ENCODE measurements around the gene NBEA. TPM values are rescaled to one million over a fixed set of nuclear protein-coding genes. Genes with fewer than 3 reads are reported as not detected.
"Not testable (repeated sequence)": the region's sequence is repeated elsewhere in the genome, so short reads cannot be mapped to it uniquely, and the experiment has no call there.

NBEA gene
- total RNA-seq, 1 experiment from 2014 or later: 0.54 TPM

- Histone ChIP-seq H3K4me3 (ENCODE audit: low read depth, low read length) (no peak overlapping the region), H3K36me3 (ENCODE audit: control insufficient read depth, insufficient read depth, low read length) (no peaks in the 10 kb centered on the region), H3K9me3 (no peaks in the 10 kb centered on the region), H3K27me3 (replicated peaks; ENCODE audit: control insufficient read depth, insufficient read depth, low read length) (no peaks in the 10 kb centered on the region), H3K4me1 (no peaks in the 10 kb centered on the region)
- no TSS peak for BruUV-seq (replicated peaks)
- ChIA-PET CTCF (no interaction called here), POLR2A (no interaction called here)
- Mint-ChIP-seq H3K9me3 (ENCODE audit: unreplicated experiment) (no peaks in the 10 kb centered on the region), H3K4me1 (ENCODE audit: low read depth, unreplicated experiment) (no peaks in the 10 kb centered on the region), H3K4me3 (ENCODE audit: unreplicated experiment) (no peak overlapping the region), H3K36me3 (ENCODE audit: insufficient read depth, unreplicated experiment) (no peaks in the 10 kb centered on the region), H3K27ac (ENCODE audit: unreplicated experiment) (no peak overlapping the region), H3K27me3 (ENCODE audit: insufficient read depth, unreplicated experiment) (no peaks in the 10 kb centered on the region)
- no peak for DNase-seq
- intact Hi-C loops (cut with micrococcal nuclease; ENCODE audit: unreplicated experiment): no loop called here
- no peak for TF ChIP-seq CTCF (IDR thresholded peaks at IDR 0.05; ENCODE audit: insufficient read depth in 1 of 2, low read depth in 1 of 2, low read length in 1 of 2, severe bottlenecking in 1 of 2, unreplicated experiment in 1 of 2)
Observed at GRCh38 chr13:35093356-35093755, 151.3 kb downstream of the NBEA start.

- POLR2A ChIA-PET; CTCF ChIA-PET; H3K4me1 Mint-ChIP-seq (ENCODE audit: low read depth, unreplicated experiment); H3K4me1 ChIP-seq; intact Hi-C loops (cut with micrococcal nuclease; ENCODE audit: unreplicated experiment); H3K27ac Mint-ChIP-seq (ENCODE audit: unreplicated experiment); H3K27me3 ChIP-seq (replicated peaks; ENCODE audit: control insufficient read depth, insufficient read depth, low read length); H3K27me3 Mint-ChIP-seq (ENCODE audit: insufficient read depth, unreplicated experiment); H3K4me3 Mint-ChIP-seq (ENCODE audit: unreplicated experiment); H3K9me3 ChIP-seq; H3K36me3 ChIP-seq (ENCODE audit: control insufficient read depth, insufficient read depth, low read length); DNase-seq; H3K36me3 Mint-ChIP-seq (ENCODE audit: insufficient read depth, unreplicated experiment); H3K9me3 Mint-ChIP-seq (ENCODE audit: unreplicated experiment); H3K4me3 ChIP-seq (ENCODE audit: low read depth, low read length); BruUV-seq (replicated peaks): not testable (repeated sequence)
Observed at GRCh38 chr13:35106771-35107170, 164.7 kb downstream of the NBEA start.

GRCh38 chr13:35107535-35107934, 165.5 kb downstream of the NBEA start:
- Histone ChIP-seq H3K27me3 (replicated peaks; ENCODE audit: control insufficient read depth, insufficient read depth, low read length) (no peaks in the 10 kb centered on the region), H3K4me3 (ENCODE audit: low read depth, low read length) (no peak overlapping the region), H3K9me3 (no peaks in the 10 kb centered on the region), H3K36me3 (ENCODE audit: control insufficient read depth, insufficient read depth, low read length) (no peaks in the 10 kb centered on the region), H3K4me1 (no peaks in the 10 kb centered on the region)
- ChIA-PET POLR2A (no interaction called here), CTCF (no interaction called here)
- H3K27me3 Mint-ChIP-seq (ENCODE audit: insufficient read depth, unreplicated experiment): peaks cover 3% of the 10 kb centered on the region
- no peak overlapping the region for H3K27ac Mint-ChIP-seq (ENCODE audit: unreplicated experiment)
- H3K4me3 Mint-ChIP-seq (ENCODE audit: unreplicated experiment): no peak overlapping the region
- no peaks in the 10 kb centered on the region for H3K9me3 Mint-ChIP-seq (ENCODE audit: unreplicated experiment)
- no peak for DNase-seq
- intact Hi-C loops (cut with micrococcal nuclease; ENCODE audit: unreplicated experiment): no loop called here
- no peaks in the 10 kb centered on the region for H3K4me1 Mint-ChIP-seq (ENCODE audit: low read depth, unreplicated experiment)
- no TSS peak for BruUV-seq (replicated peaks)
- no peaks in the 10 kb centered on the region for H3K36me3 Mint-ChIP-seq (ENCODE audit: insufficient read depth, unreplicated experiment)
- no peak for TF ChIP-seq CTCF (IDR thresholded peaks at IDR 0.05; ENCODE audit: insufficient read depth in 1 of 2, low read depth in 1 of 2, low read length in 1 of 2, severe bottlenecking in 1 of 2, unreplicated experiment in 1 of 2)

GRCh38 chr13:35113612-35114011, 171.5 kb downstream of the NBEA start:
- H3K4me3 Mint-ChIP-seq (ENCODE audit: unreplicated experiment); H3K4me3 ChIP-seq (ENCODE audit: low read depth, low read length); H3K4me1 ChIP-seq; DNase-seq; H3K4me1 Mint-ChIP-seq (ENCODE audit: low read depth, unreplicated experiment); H3K9me3 ChIP-seq; CTCF ChIA-PET; H3K9me3 Mint-ChIP-seq (ENCODE audit: unreplicated experiment); BruUV-seq (replicated peaks); H3K27me3 ChIP-seq (replicated peaks; ENCODE audit: control insufficient read depth, insufficient read depth, low read length); H3K36me3 Mint-ChIP-seq (ENCODE audit: insufficient read depth, unreplicated experiment); intact Hi-C loops (cut with micrococcal nuclease; ENCODE audit: unreplicated experiment); H3K27me3 Mint-ChIP-seq (ENCODE audit: insufficient read depth, unreplicated experiment); POLR2A ChIA-PET; H3K36me3 ChIP-seq (ENCODE audit: control insufficient read depth, insufficient read depth, low read length); H3K27ac Mint-ChIP-seq (ENCODE audit: unreplicated experiment): not testable (repeated sequence)
